ENCODE results near the gene PLSCR1. TPM values are rescaled to one million over a fixed set of nuclear protein-coding genes. Genes with fewer than 3 reads are reported as not detected.

PLSCR1 gene
- total and polyA plus RNA-seq, 9 of the 15 experiments (the other 6 are each of a cell fraction or from before 2014, with no cell fraction given): 40.6 to 122 (median 69.1) TPM

GRCh38 chr3:146554151-146554760, 9.8 kb upstream of the PLSCR1 start (continued):
- TF ChIP-seq MXD1 (CRISPR knock-in tag; IDR thresholded peaks at IDR 0.05; ENCODE audit: borderline replicate concordance, poor library complexity, severe bottlenecking): no peak
- TF ChIP-seq ZKSCAN1 (IDR thresholded peaks at IDR 0.05; ENCODE audit: low read depth, low read length): no peak
- no peak for TF ChIP-seq FIP1L1 (IDR thresholded peaks at IDR 0.05; ENCODE audit: low read depth, low read length, poor library complexity, severe bottlenecking)
- TF ChIP-seq RHOXF2B (CRISPR knock-in tag; conservative IDR thresholded peaks at IDR 0.05): no peak
- no peak for TF ChIP-seq PURB (CRISPR knock-in tag; IDR thresholded peaks at IDR 0.05; ENCODE audit: low read depth)
- no peak for TF ChIP-seq CHD7 (IDR thresholded peaks at IDR 0.05; ENCODE audit: low read depth, low read length)
- TF ChIP-seq ETV5 (CRISPR knock-in tag; IDR thresholded peaks at IDR 0.05; ENCODE audit: low read depth): no peak
- no peak for TF ChIP-seq RUNX1 (IDR thresholded peaks at IDR 0.05; ENCODE audit: low read depth)

Data from K562 (cell line).